Adrenal gland (tissue), 12 donors: Measurements from ENCODE around the gene MAGI2. TPM values are rescaled to one million over a fixed set of nuclear protein-coding genes. Genes with fewer than 3 reads are reported as not detected.

Experiments
- DNase-seq, 7 donors: peaks; one replicate each; pipeline ENCODE4 v3.0.0-alpha.2; 2019 to 2020
- H3K27ac ChIP-seq, 5 donors: fragments of 200-600 bp; sonication (generic) in 4 of 5; 1 replicate in 3 of 5; 2 replicates in 2 of 5; pipeline versions ENCODE4 v1.5.1 to v1.8.0; 2016 to 2020; ENCODE audit warnings: mild to moderate bottlenecking in 1 of 5
- H3K27me3 ChIP-seq: fragments of 200-600 bp; 2 replicates; pipeline ENCODE4 v1.8.0; 2021
- H3K36me3 ChIP-seq, 2 donors: fragments of 200-600 bp; replicated peaks in 1 of 2; 1 replicate in 1 of 2; 2 replicates in 1 of 2; pipeline versions ENCODE4 v1.5.1 to v1.8.0; 2018 to 2022
- H3K4me1 ChIP-seq, 2 donors: fragments of 200-600 bp; replicated peaks in 1 of 2; 1 replicate in 1 of 2; 2 replicates in 1 of 2; pipeline versions ENCODE4 v1.5.1 to v1.8.0; 2018 to 2021
- H3K4me3 ChIP-seq, 4 donors: fragments of 200-600 bp; sonication (generic) in 3 of 4; one replicate each; pipeline ENCODE4 v1.5.1; 2016 to 2018
- H3K9me3 ChIP-seq, 3 donors: fragments of 200-600 bp; sonication (generic) in 1 of 3; replicated peaks in 1 of 3; 1 replicate in 2 of 3; 2 replicates in 1 of 3; pipeline versions ENCODE4 v1.5.1 to v1.8.0; 2016 to 2021
- POLR2A ChIP-seq, 2 donors: fragments of 450-650 bp; IDR thresholded peaks; one replicate each; pipeline ENCODE4 v1.6.1; 2017; ENCODE audit warnings: antibody characterized with exemption in 2 of 2, mild to moderate bottlenecking in 2 of 2, moderate library complexity in 1 of 2
- whole genome bisulfite sequencing, 4 donors: extraction: QIAGEN DNeasy Blood & Tissue Kit in 2 of 4; methylation state at CpG; one replicate each; pipeline versions ENCODE4 v1.1.5 to v1.1.7; 2013 to 2017; 5-methylcytosine and 5-hydroxymethylcytosine counted together
- intact Hi-C, 2 donors: fragments of 100-400 bp; cut with DNase I; formaldehyde crosslinking; loops; one replicate each; pipeline versions ENCODE4 v1.14.1 to v1.15.0; 2022 to 2023
- polyA plus RNA-seq, 3 donors: library from polyadenylated mRNA; stranded (reverse); fragments of 200-250 nt in 2 of 3; fragments of 350-450 nt in 1 of 3; fragmentation: Illumina TruSeq in 1 of 3; extraction: RNeasy Lipid Tissue Mini Kit (QIAGEN cat#74804) in 1 of 3; gene quantifications; one replicate each; pipeline ENCODE4 v1.2.3, GENCODE V29; 2013 to 2014
- total RNA-seq, 9 donors: library from RNA; depleted of rRNA in 4 of 9; stranded (reverse); fragments of >200 nt in 4 of 9; fragments of 120-200 nt in 1 of 9; fragmentation: NEBNext Ultra II Directional in 1 of 9; extraction: Animal tissue kit (Norgen Biotek cat#: 25700) in 1 of 9; gene quantifications; one replicate each; pipeline versions ENCODE4 v1.1.0 to v1.2.4, GENCODE V29; 2013 to 2023
- TF ChIP-seq, protein P1 (sequence below), 6 experiments: fragments of 450-650 bp in 4 of 6; fragments of 200-600 bp in 2 of 6; sonication (generic) in 1 of 6; IDR thresholded peaks; 1 replicate in 5 of 6; 2 replicates in 1 of 6; pipeline versions ENCODE4 v1.5.1 to v1.8.0; 2016 to 2021; ENCODE audit warnings: antibody characterized with exemption in 6 of 6, mild to moderate bottlenecking in 2 of 6, moderate library complexity in 1 of 6
- donor health status: healthy with polysubstance abuse.
- donor health status: Bipolar disorder and iron deficiency.
- donor health status: DM: yes; HTN: yes; CAD: no.
- donor health status: DM: no; HTN: no; CAD: no.
- donor health status: DM: no; HTN: no; CAD: no.
- donor health status: DM: yes; HTN: yes; CAD: no.

The MAGI2 gene
- total and polyA plus RNA-seq, 12 donors = 3.2 to 37.1 (median 17.1) TPM

DNA sequence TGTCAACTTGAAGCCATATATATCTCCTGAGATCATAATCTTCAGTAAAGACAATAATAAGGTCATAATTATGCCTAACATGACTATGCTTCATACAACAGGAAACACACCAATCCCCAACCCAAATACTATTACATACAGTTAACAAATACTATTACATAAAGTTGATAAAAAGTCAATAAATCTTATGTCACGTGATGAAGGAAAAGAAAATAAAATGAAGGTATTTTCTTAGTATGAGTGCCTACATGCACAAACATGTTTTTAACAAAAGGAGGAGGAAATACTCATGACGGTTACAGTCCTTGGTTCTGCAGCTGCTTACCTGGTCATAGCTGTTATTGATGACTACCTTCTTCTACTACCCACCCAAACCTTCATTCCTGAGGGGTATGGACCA, 844.2 kb downstream of the MAGI2 start:
- Histone ChIP-seq H3K4me3 (no peak overlapping the region), H3K27me3 (no peaks in the 10 kb centered on the region), H3K36me3 (no peaks in the 10 kb centered on the region), H3K9me3 (no peaks in the 10 kb centered on the region), H3K4me1 (no peaks in the 10 kb centered on the region), H3K27ac (no peak overlapping the region)
- intact Hi-C loops = no loop called here
- TF ChIP-seq POLR2A (IDR thresholded peaks at IDR 0.05) = no peak
- TF ChIP-seq, protein P1, sequence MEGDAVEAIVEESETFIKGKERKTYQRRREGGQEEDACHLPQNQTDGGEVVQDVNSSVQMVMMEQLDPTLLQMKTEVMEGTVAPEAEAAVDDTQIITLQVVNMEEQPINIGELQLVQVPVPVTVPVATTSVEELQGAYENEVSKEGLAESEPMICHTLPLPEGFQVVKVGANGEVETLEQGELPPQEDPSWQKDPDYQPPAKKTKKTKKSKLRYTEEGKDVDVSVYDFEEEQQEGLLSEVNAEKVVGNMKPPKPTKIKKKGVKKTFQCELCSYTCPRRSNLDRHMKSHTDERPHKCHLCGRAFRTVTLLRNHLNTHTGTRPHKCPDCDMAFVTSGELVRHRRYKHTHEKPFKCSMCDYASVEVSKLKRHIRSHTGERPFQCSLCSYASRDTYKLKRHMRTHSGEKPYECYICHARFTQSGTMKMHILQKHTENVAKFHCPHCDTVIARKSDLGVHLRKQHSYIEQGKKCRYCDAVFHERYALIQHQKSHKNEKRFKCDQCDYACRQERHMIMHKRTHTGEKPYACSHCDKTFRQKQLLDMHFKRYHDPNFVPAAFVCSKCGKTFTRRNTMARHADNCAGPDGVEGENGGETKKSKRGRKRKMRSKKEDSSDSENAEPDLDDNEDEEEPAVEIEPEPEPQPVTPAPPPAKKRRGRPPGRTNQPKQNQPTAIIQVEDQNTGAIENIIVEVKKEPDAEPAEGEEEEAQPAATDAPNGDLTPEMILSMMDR (IDR thresholded peaks at IDR 0.05) = no peak
- WGBS, 4 donors = 86 to 94% (median 90%) methylated on average over 2 of the region's 2 CpGs
- no peak for DNase-seq

DNA sequence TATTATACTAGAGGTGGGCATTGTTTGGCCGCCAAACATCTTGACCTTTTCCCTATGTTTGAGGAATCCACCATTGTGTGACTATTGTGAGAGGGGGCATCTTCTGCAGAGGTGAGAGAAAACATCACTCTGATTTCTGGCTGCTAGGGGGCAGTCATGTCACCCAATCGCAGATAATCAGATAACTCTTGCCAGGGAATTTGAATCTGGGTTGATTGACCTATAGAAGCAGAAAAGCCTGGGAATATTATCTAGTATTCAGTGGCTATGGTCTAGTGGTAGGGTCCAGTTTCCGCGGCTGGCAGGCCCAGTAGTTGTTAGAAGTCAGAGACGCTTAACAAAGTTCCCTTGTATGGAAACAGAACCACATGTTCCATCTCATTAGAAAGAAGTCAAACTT, 846.4 kb downstream of the MAGI2 start:
- Histone ChIP-seq H3K27me3 (no peaks in the 10 kb centered on the region), H3K4me1 (no peaks in the 10 kb centered on the region), H3K4me3 (no peak overlapping the region), H3K9me3 (no peaks in the 10 kb centered on the region), H3K36me3 (no peaks in the 10 kb centered on the region), H3K27ac (no peak overlapping the region)
- WGBS, 4 donors = 77 to 86% (median 84%) methylated on average over 5 of the region's 5 CpGs
- no peak for DNase-seq
- intact Hi-C loops = no loop called here
- no peak for TF ChIP-seq POLR2A (IDR thresholded peaks at IDR 0.05)
- TF ChIP-seq, protein P1 (IDR thresholded peaks at IDR 0.05) = no peak

DNA sequence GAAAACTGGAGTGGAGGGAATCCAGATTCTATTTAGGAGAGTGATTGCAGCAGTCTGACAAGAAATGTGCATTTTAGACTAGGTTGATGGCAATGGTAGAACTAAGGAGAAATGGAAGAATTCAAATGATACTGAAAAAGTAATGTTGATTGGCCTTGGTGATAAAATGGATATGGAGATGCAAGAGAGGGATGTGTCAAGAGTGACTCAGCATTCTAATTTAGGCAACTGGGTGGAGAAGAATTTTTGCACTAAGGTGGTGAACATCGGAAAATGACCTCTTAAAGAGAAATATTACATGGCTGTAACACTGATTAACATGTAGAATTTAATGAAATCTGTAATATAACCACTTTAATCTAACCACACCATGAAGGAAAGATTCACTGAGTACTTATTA, 848.3 kb downstream of the MAGI2 start:
- TF ChIP-seq, protein P1 (IDR thresholded peaks at IDR 0.05) = no peak
- TF ChIP-seq POLR2A (IDR thresholded peaks at IDR 0.05) = no peak
- intact Hi-C loops = no loop called here
- no peaks in the 10 kb centered on the region for H3K27me3 ChIP-seq
- no peak overlapping the region for H3K27ac ChIP-seq
- WGBS, 4 donors = 31 to 59% (median 39%) methylated on average over 1 of the region's 1 CpG
- no peak overlapping the region for H3K4me3 ChIP-seq
- H3K36me3 ChIP-seq = no peaks in the 10 kb centered on the region
- no peaks in the 10 kb centered on the region for H3K9me3 ChIP-seq
- no peaks in the 10 kb centered on the region for H3K4me1 ChIP-seq
- no peak for DNase-seq

DNA sequence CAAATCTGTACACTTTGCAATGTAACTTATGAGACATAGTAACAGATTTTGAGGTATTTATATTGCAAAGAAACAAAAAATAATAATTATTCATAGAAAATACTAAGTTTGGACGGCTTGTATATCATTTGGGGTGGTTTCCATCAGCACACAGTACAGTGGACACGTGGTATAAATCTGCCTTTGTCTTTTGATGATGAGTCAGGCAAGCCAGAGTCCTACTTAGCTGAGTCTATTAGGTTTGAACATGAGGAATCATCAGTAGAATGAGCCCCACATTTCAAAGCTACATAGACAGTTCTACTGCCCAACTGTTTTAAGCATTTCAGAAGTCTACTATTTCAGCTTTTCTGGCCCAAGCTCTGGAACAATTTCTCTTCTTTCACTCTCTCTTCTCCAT, 851.7 kb downstream of the MAGI2 start:
- WGBS, 4 donors = 83 to 90% (median 86%) methylated on average over 2 of the region's 2 CpGs
- intact Hi-C loops = no loop called here
- no peak for DNase-seq
- Histone ChIP-seq H3K27ac (no peak overlapping the region), H3K9me3 (no peaks in the 10 kb centered on the region), H3K27me3 (no peaks in the 10 kb centered on the region), H3K36me3 (no peaks in the 10 kb centered on the region), H3K4me1 (no peaks in the 10 kb centered on the region), H3K4me3 (no peak overlapping the region)
- no peak for TF ChIP-seq POLR2A (IDR thresholded peaks at IDR 0.05)
- TF ChIP-seq, protein P1 (IDR thresholded peaks at IDR 0.05) = no peak
